Kidney epithelial cell (primary cell): Measurements from ENCODE around the gene HSD17B10. TPM values are rescaled to one million over a fixed set of nuclear protein-coding genes. Genes with fewer than 3 reads are reported as not detected.
A peak's percentile ranks its signal among the peaks of the same experiment; 100 is the strongest.

ENCODE experiments used
- DNase-seq: peaks from one replicate; pipeline ENCODE4 v3.0.0-alpha.2; 2010; ENCODE audit warnings: low read depth
- H3K27me3 ChIP-seq: 2 replicates; pipeline ENCODE4 v1.6.0; 2011; ENCODE audit warnings: low read length; ENCODE audit not compliant: control insufficient read depth, insufficient read depth
- H3K36me3 ChIP-seq: 2 replicates; pipeline ENCODE4 v1.5.1; 2011; ENCODE audit warnings: low read length; ENCODE audit not compliant: control insufficient read depth, insufficient read depth
- H3K4me3 ChIP-seq: 2 replicates; pipeline ENCODE4 v1.5.1; 2011; ENCODE audit warnings: low read depth, mild to moderate bottlenecking, control low read depth, low read length
- total RNA-seq: library from RNA; depleted of rRNA; stranded (reverse); fragments of >200 nt; gene quantifications from 2 replicates; pipeline ENCODE4 v1.2.3, GENCODE V29; 2015
- TF ChIP-seq, protein P1 (sequence below): IDR thresholded peaks from 2 replicates; pipeline ENCODE4 v1.5.1; 2011; ENCODE audit warnings: mild to moderate bottlenecking, moderate library complexity, low read length, control low read depth, inconsistent platforms; ENCODE audit not compliant: insufficient read depth, poor library complexity, severe bottlenecking

HSD17B10 gene
- total RNA-seq, 1 donor from 2014 or later, result 97.4 TPM

DNA sequence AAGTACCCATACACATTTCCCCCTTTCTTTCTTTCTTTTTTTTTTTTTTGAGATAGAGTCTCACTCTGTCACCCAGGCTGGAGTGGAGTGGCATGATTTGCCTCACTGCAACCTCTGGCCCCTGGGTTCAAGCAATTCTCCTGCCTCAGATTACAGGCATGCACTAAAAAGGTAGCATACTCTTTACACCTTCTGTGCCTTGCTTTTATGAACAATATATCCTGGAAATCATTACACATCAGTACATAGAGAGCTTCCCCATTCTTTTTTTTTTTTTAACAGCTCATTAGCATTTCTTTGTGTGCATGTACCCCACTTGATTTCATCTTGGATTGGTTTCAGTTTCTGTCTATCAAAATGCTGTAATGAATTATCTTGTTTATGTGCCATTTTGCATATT is 18.6 kb upstream of the HSD17B10 start:
- Histone ChIP-seq H3K27me3 (no peaks in the 10 kb centered on the region), H3K36me3 (no peaks in the 10 kb centered on the region), H3K4me3 (no peak overlapping the region)
- DNase-seq, result no peak
- TF ChIP-seq, protein P1, sequence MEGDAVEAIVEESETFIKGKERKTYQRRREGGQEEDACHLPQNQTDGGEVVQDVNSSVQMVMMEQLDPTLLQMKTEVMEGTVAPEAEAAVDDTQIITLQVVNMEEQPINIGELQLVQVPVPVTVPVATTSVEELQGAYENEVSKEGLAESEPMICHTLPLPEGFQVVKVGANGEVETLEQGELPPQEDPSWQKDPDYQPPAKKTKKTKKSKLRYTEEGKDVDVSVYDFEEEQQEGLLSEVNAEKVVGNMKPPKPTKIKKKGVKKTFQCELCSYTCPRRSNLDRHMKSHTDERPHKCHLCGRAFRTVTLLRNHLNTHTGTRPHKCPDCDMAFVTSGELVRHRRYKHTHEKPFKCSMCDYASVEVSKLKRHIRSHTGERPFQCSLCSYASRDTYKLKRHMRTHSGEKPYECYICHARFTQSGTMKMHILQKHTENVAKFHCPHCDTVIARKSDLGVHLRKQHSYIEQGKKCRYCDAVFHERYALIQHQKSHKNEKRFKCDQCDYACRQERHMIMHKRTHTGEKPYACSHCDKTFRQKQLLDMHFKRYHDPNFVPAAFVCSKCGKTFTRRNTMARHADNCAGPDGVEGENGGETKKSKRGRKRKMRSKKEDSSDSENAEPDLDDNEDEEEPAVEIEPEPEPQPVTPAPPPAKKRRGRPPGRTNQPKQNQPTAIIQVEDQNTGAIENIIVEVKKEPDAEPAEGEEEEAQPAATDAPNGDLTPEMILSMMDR, result no peak

DNA sequence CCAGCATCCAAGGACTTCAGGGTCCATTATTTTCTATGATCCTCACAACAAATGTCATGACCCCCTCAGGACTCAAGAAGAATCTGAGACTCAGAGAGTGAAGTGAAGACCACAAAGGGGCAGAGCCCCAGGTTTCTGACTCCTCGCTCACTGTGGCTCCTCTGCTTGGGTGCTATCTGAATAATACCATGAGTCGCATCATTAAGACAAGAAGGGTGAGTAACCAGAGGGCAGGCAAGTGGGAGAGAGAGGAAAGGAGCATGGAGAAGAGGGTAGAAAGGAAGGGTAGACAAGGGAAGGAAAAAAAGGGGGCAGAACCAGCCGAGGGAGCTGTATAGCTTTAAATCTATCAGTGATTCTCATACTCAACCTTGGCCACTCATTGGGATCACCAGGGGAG is 15.5 kb upstream of the HSD17B10 start:
- H3K27me3 ChIP-seq, result no peaks in the 10 kb centered on the region
- no peak for DNase-seq

DNA sequence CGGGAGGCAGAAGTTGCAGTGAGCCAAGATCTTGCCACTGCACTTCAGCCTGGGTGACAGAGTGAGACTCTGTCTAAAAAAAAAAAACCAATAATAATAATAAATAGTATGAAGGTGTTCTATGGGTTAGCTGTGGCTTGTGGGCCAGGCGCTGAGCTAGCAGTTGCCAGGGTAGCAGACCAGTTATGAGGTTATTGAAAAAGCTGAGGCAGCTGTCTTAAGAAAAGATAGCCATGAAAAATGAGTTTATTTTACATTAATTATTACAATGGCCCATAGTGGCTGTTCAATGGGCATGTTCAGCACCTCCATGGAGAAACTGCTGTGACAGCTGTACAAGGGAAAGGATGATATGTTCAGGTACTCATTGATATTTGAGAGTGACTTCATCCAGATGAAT is 13.3 kb upstream of the HSD17B10 start:
- H3K27me3 ChIP-seq, result no peaks in the 10 kb centered on the region
- TF ChIP-seq, protein P1, result no peak
- DNase-seq, result no peak
- H3K4me3 ChIP-seq, result no peak overlapping the region
- H3K36me3 ChIP-seq, result no peaks in the 10 kb centered on the region

More for the DNA sequence above, 15.5 kb upstream of the HSD17B10 start:
- H3K4me3 ChIP-seq, result no peak overlapping the region
- no peaks in the 10 kb centered on the region for H3K36me3 ChIP-seq
- TF ChIP-seq, protein P1, result no peak

DNA sequence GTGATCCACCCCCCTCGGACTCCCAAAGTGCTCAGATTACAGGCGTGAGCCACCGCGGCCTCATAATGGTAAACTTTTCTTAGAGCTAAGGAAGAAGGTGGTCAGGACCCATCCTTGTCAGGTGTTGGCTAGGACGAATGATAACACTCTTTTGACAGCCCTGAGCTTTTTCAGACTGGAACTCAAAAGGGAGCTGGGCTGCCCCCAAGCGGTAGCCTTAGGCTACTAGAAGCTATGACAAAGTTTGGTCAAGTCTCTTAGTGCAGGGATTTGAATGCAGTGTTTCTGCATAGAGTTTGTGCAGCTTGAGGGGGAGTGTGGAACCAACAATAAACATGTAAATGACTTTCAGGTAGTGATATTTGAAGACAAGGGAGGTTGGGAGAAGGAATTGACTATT is 11.8 kb upstream of the HSD17B10 start:
- H3K4me3 ChIP-seq, result no peak overlapping the region
- TF ChIP-seq, protein P1, result peak; percentile 70
- H3K36me3 ChIP-seq, result no peaks in the 10 kb centered on the region
- H3K27me3 ChIP-seq, result peaks cover 5% of the 10 kb centered on the region
- DNase-seq, result no peak

DNA sequence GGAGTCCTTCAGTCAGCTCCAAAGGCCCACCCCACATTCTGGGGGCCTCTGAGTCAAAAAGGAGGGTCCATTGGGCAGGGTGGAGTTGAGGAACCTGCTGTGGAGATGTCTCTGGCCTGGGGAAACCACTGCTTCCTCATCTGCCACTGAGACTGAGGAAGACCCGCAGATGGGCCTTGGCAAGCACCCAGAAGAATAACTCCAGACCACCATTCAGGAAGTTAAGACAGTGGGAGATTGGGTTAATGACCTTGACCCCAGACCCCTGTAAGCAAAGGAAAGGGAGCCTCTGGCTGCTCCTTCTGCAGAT is 8.1 kb upstream of the HSD17B10 start:
- Histone ChIP-seq H3K36me3 (no peaks in the 10 kb centered on the region), H3K27me3 (peaks cover 5% of the 10 kb centered on the region), H3K4me3 (peak overlapping the region; percentile 45)
- TF ChIP-seq, protein P1, result no peak
- no peak for DNase-seq

DNA sequence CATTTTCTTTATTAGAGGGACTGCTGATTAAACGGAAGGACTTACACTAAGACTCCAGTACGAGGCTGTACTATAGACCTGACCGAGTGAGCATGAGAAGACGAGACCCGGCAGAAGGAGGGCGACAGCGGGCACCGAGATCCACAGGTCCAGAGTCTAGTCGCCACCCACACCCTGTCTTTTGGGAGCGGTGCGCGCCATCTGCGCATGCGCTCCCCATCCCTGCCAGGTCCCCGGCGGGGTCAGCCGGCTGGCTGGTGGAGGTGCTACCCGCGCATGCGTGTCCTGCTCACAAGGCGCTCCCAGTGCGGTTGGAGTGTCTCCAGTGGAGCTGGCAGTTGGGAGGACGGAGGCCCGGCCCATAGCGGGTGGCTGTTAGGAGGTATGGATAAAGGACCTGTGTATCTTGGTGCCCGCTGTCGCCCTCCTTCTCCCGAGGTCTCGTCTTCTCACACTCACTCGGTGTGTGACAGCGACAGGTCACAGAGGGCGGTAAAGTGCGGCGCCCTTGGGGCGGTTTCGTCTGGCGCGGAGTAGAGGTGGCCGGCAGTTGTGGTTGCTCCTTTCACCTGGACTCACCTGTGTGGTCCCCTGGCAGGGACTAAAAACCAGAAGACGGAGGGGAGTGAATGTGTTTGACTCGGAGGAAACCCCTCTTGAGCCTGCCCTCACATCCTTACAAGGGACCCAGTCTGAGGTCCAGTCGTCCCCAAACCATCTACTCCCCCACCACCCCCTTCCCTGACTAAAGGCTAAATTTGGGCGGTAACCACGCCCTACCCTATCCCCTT is 7.6 kb upstream of the HSD17B10 start:
- no peaks in the 10 kb centered on the region for H3K36me3 ChIP-seq
- DNase-seq, result no peak
- H3K4me3 ChIP-seq, result peak overlapping the region; percentile 45
- peaks cover 5% of the 10 kb centered on the region for H3K27me3 ChIP-seq
- TF ChIP-seq, protein P1, result no peak
